ENCODE data around the gene ADRB2. TPM values are rescaled to one million over a fixed set of nuclear protein-coding genes. Genes with fewer than 3 reads are reported as not detected.
A peak's percentile ranks its signal among the peaks of the same experiment; 100 is the strongest.

Gene ADRB2
- total RNA-seq, 1 donor from 2014 or later, result 0.12 TPM

- H3K27me3 Mint-ChIP-seq, result peaks cover 79% of the 10 kb centered on the region
- H3K4me1 Mint-ChIP-seq (ENCODE audit: low read depth), result peaks cover 5% of the 10 kb centered on the region
- no peaks in the 10 kb centered on the region for H3K36me3 Mint-ChIP-seq (ENCODE audit: insufficient read depth)
- no peaks in the 10 kb centered on the region for H3K9me3 Mint-ChIP-seq (ENCODE audit: low read depth)
- DNase-seq (ENCODE audit: low spot score, unreplicated experiment), result no peak
- no peak for TF ChIP-seq CTCF (IDR thresholded peaks at IDR 0.05; ENCODE audit: unreplicated experiment)
- H3K27ac Mint-ChIP-seq, result no peak overlapping the region
- H3K4me3 Mint-ChIP-seq (ENCODE audit: low read depth), result peak overlapping the region; percentile 58
Measured at GRCh38 chr5:148826739-148827070, 294 bp downstream of the ADRB2 start.

- Mint-ChIP-seq H3K27me3 (peaks cover 86% of the 10 kb centered on the region), H3K4me3 (ENCODE audit: low read depth) (peak overlapping the region; percentile 58), H3K27ac (no peak overlapping the region), H3K4me1 (ENCODE audit: low read depth) (peaks cover 5% of the 10 kb centered on the region), H3K36me3 (ENCODE audit: insufficient read depth) (no peaks in the 10 kb centered on the region), H3K9me3 (ENCODE audit: low read depth) (no peaks in the 10 kb centered on the region)
- DNase-seq (ENCODE audit: low spot score, unreplicated experiment), result no peak
- no peak for TF ChIP-seq CTCF (IDR thresholded peaks at IDR 0.05; ENCODE audit: unreplicated experiment)
Measured at GRCh38 chr5:148827723-148828122, 1.3 kb downstream of the ADRB2 start.

GRCh38 chr5:148828511-148829247, 2.3 kb downstream of the ADRB2 start:
- peaks cover 5% of the 10 kb centered on the region for H3K4me1 Mint-ChIP-seq (ENCODE audit: low read depth)
- H3K27me3 Mint-ChIP-seq, result peaks cover 83% of the 10 kb centered on the region
- H3K27ac Mint-ChIP-seq, result no peak overlapping the region
- H3K4me3 Mint-ChIP-seq (ENCODE audit: low read depth), result no peak overlapping the region
- no peaks in the 10 kb centered on the region for H3K9me3 Mint-ChIP-seq (ENCODE audit: low read depth)
- no peak for TF ChIP-seq CTCF (IDR thresholded peaks at IDR 0.05; ENCODE audit: unreplicated experiment)
- no peaks in the 10 kb centered on the region for H3K36me3 Mint-ChIP-seq (ENCODE audit: insufficient read depth)
- no peak for DNase-seq (ENCODE audit: low spot score, unreplicated experiment)

GRCh38 chr5:148829248-148829594, 2.8 kb downstream of the ADRB2 start:
- Mint-ChIP-seq H3K36me3 (ENCODE audit: insufficient read depth) (no peaks in the 10 kb centered on the region), H3K4me3 (ENCODE audit: low read depth) (no peak overlapping the region), H3K4me1 (ENCODE audit: low read depth) (peaks cover 5% of the 10 kb centered on the region), H3K9me3 (ENCODE audit: low read depth) (no peaks in the 10 kb centered on the region), H3K27me3 (peaks cover 81% of the 10 kb centered on the region), H3K27ac (no peak overlapping the region)
- no peak for TF ChIP-seq CTCF (IDR thresholded peaks at IDR 0.05; ENCODE audit: unreplicated experiment)
- DNase-seq (ENCODE audit: low spot score, unreplicated experiment), result no peak

GRCh38 chr5:148829734-148830133, 3.3 kb downstream of the ADRB2 start:
- DNase-seq (ENCODE audit: low spot score, unreplicated experiment), result no peak
- no peak for TF ChIP-seq CTCF (IDR thresholded peaks at IDR 0.05; ENCODE audit: unreplicated experiment)
- no peaks in the 10 kb centered on the region for H3K9me3 Mint-ChIP-seq (ENCODE audit: low read depth)
- H3K4me1 Mint-ChIP-seq (ENCODE audit: low read depth), result peaks cover 5% of the 10 kb centered on the region
- peaks cover 76% of the 10 kb centered on the region for H3K27me3 Mint-ChIP-seq
- no peak overlapping the region for H3K27ac Mint-ChIP-seq
- H3K4me3 Mint-ChIP-seq (ENCODE audit: low read depth), result no peak overlapping the region
- H3K36me3 Mint-ChIP-seq (ENCODE audit: insufficient read depth), result no peaks in the 10 kb centered on the region

Data from progenitor cell of endocrine pancreas (in vitro differentiated cells).